HG03520 (cell line): ENCODE measurements around the gene ROCK1.
"Not testable (repeated sequence)": the region's sequence is repeated elsewhere in the genome, so short reads cannot be mapped to it uniquely, and the experiment has no call there.

Experiments
- ATAC-seq: cut with Tn5 transposase; IDR thresholded peaks from one replicate; pipeline ENCODE4 v1.9.1; 2021; ENCODE audit warnings: mild to moderate bottlenecking, moderate library complexity; ENCODE audit not compliant: unreplicated experiment

The ROCK1 gene

GRCh38 chr18:21056545-21056944 is 55.1 kb downstream of the ROCK1 start:
- no peak for ATAC-seq

- no peak for ATAC-seq
Measured at GRCh38 chr18:21054252-21054821, 57.3 kb downstream of the ROCK1 start.

GRCh38 chr18:21053127-21053526 is 58.5 kb downstream of the ROCK1 start:
- no peak for ATAC-seq

GRCh38 chr18:21052385-21052784 is 59.2 kb downstream of the ROCK1 start:
- no peak for ATAC-seq

GRCh38 chr18:21051620-21052019 is 60.0 kb downstream of the ROCK1 start:
- ATAC-seq = no peak

GRCh38 chr18:21049306-21049705 is 62.3 kb downstream of the ROCK1 start:
- ATAC-seq = no peak

GRCh38 chr18:21047126-21047525 is 64.5 kb downstream of the ROCK1 start:
- no peak for ATAC-seq

- ATAC-seq = no peak
Measured at GRCh38 chr18:21040466-21040865, 71.1 kb downstream of the ROCK1 start.

GRCh38 chr18:21038201-21038600 is 73.4 kb downstream of the ROCK1 start:
- ATAC-seq = no peak

- ATAC-seq = no peak
Measured at GRCh38 chr18:21031845-21032244, 79.8 kb downstream of the ROCK1 start.

- not testable (repeated sequence) for ATAC-seq
Measured at GRCh38 chr18:21018257-21018656, 93.4 kb downstream of the ROCK1 start.

GRCh38 chr18:21012308-21012707 is 99.3 kb downstream of the ROCK1 start:
- no peak for ATAC-seq

GRCh38 chr18:21004726-21005125 is 106.9 kb downstream of the ROCK1 start:
- ATAC-seq = no peak

- no peak for ATAC-seq
Measured at GRCh38 chr18:21000667-21001066, 110.9 kb downstream of the ROCK1 start.

- no peak for ATAC-seq
Measured at GRCh38 chr18:20997371-20997770, 114.2 kb downstream of the ROCK1 start.

- ATAC-seq = no peak
Measured at GRCh38 chr18:20996418-20996817, 115.2 kb downstream of the ROCK1 start.

GRCh38 chr18:20988726-20989125 is 122.9 kb downstream of the ROCK1 start:
- no peak for ATAC-seq

- ATAC-seq = no peak
Measured at GRCh38 chr18:20975077-20975476, 136.5 kb downstream of the ROCK1 start.

- ATAC-seq = no peak
Measured at GRCh38 chr18:20971886-20972267, 139.7 kb downstream of the ROCK1 start.

GRCh38 chr18:20966795-20967194 is 144.8 kb downstream of the ROCK1 start:
- ATAC-seq = no peak

- ATAC-seq = no peak
Measured at GRCh38 chr18:20963027-20963426, 148.6 kb downstream of the ROCK1 start.

- ATAC-seq = no peak
Measured at GRCh38 chr18:20960735-20961134, 150.9 kb downstream of the ROCK1 start.

- not testable (repeated sequence) for ATAC-seq
Measured at GRCh38 chr18:20950827-20951226, 160.8 kb downstream of the ROCK1 start.
